Muscle of leg (tissue), 11 donors: ENCODE measurements around the gene IFT81. TPM values are rescaled to one million over a fixed set of nuclear protein-coding genes. Genes with fewer than 3 reads are reported as not detected.
"Not testable (repeated sequence)": the region's sequence is repeated elsewhere in the genome, so short reads cannot be mapped to it uniquely, and the experiment has no call there.

Experiments used
- DNase-seq: peaks from one replicate; pipeline ENCODE4 v3.0.0; 2013
- H3K27ac ChIP-seq: one replicate; pipeline ENCODE4 v1.5.1; 2013; ENCODE audit warnings: mild to moderate bottlenecking, low read length, control low read depth
- H3K27me3 ChIP-seq: one replicate; pipeline ENCODE4 v1.6.1; 2013; ENCODE audit warnings: low read length; ENCODE audit not compliant: control insufficient read depth, insufficient read depth
- H3K36me3 ChIP-seq: one replicate; pipeline ENCODE4 v1.6.1; 2013; ENCODE audit warnings: low read length; ENCODE audit not compliant: control insufficient read depth, insufficient read depth
- H3K4me1 ChIP-seq: one replicate; pipeline ENCODE4 v1.6.1; 2013; ENCODE audit warnings: low read length; ENCODE audit not compliant: control insufficient read depth, insufficient read depth
- H3K4me3 ChIP-seq: one replicate; pipeline ENCODE4 v1.5.1; 2013; ENCODE audit warnings: low read length, control low read depth
- H3K9me3 ChIP-seq: replicated peaks from 2 replicates; pipeline ENCODE4 v1.6.1; 2013; ENCODE audit warnings: low read depth, low read length; ENCODE audit not compliant: control insufficient read depth
- WGBS: methylation state at CpG from one replicate; pipeline ENCODE4 v1.1.5; 2013; ENCODE audit warnings: missing lambda C conversion rate; ENCODE audit not compliant: insufficient coverage; 5-methylcytosine and 5-hydroxymethylcytosine counted together
- polyA plus RNA-seq, 8 donors: library from polyadenylated mRNA; unstranded; fragments of 120-200 nt; gene quantifications; one replicate each; pipeline versions ENCODE4 v1.2.1 to v1.2.3, GENCODE V29; 2013; ENCODE audit warnings: inconsistent platforms in 1 of 8, low replicate concordance in 1 of 8; ENCODE audit not compliant: insufficient read length in 8 of 8, insufficient read depth in 1 of 8
- total RNA-seq: library from RNA; stranded (reverse); fragments of 120-200 nt; gene quantifications from one replicate; pipeline ENCODE4 v1.2.4, GENCODE V29; 2013

Gene IFT81
- total and polyA plus RNA-seq, 9 donors: 14.0 to 19.9 (median 17.7) TPM

- peak; percentile 47 for DNase-seq
- Histone ChIP-seq H3K27me3 (no peaks in the 10 kb centered on the region), H3K4me3 (no peak overlapping the region), H3K36me3 (peaks cover 5% of the 10 kb centered on the region), H3K9me3 (no peaks in the 10 kb centered on the region), H3K4me1 (no peaks in the 10 kb centered on the region), H3K27ac (peak overlapping the region; percentile 60)
- 8% methylated on average over 5 of the region's 6 CpGs for WGBS
These were observed 75.4 kb downstream of the IFT81 start for GRCh38 chr12:110199339-110200123.

- DNase-seq: no peak
- Histone ChIP-seq H3K4me3 (no peak overlapping the region), H3K9me3 (no peaks in the 10 kb centered on the region), H3K36me3 (peaks cover 8% of the 10 kb centered on the region), H3K27me3 (no peaks in the 10 kb centered on the region), H3K27ac (no peak overlapping the region), H3K4me1 (no peaks in the 10 kb centered on the region)
- WGBS: no CpG with 5 or more reads among the region's 1 CpG
These were observed 75.9 kb downstream of the IFT81 start for GRCh38 chr12:110200124-110200417.

GRCh38 chr12:110201995-110202394 is 77.8 kb downstream of the IFT81 start:
- no CpG with 5 or more reads among the region's 1 CpG for WGBS
- Histone ChIP-seq H3K4me3 (no peak overlapping the region), H3K9me3 (no peaks in the 10 kb centered on the region), H3K4me1 (no peaks in the 10 kb centered on the region), H3K27me3 (no peaks in the 10 kb centered on the region), H3K36me3 (peaks cover 8% of the 10 kb centered on the region), H3K27ac (no peak overlapping the region)
- no peak for DNase-seq

DNA sequence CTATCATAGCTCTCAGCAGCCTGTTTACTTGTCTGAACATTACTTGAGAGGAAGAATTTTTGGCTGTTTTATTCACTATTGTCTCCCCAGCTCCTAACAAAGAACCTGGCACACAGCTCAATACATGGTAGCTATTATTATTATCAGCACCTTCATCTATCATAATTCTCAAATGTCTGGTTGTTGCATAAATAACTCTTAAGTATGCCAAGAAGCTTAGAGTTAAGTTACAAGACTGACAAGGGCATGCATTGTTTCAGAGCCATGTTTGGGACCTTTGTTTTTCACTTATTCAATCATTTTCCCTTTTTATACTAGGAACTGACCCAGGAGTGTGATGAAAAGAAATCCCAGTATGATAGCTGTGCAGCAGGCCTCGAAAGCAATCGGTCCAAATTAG is 79.4 kb downstream of the IFT81 start:
- WGBS: no CpG with 5 or more reads among the region's 2 CpGs

GRCh38 chr12:110205931-110206330 is 81.8 kb downstream of the IFT81 start:
- Histone ChIP-seq H3K9me3 (no peaks in the 10 kb centered on the region), H3K36me3 (peaks cover 12% of the 10 kb centered on the region), H3K4me3 (no peak overlapping the region), H3K4me1 (no peaks in the 10 kb centered on the region), H3K27ac (no peak overlapping the region), H3K27me3 (no peaks in the 10 kb centered on the region)
- DNase-seq: no peak
- WGBS: no CpG with 5 or more reads among the region's 2 CpGs

More for the DNA sequence above, 79.4 kb downstream of the IFT81 start:
- Histone ChIP-seq H3K27me3 (no peaks in the 10 kb centered on the region), H3K4me3 (no peak overlapping the region), H3K9me3 (no peaks in the 10 kb centered on the region), H3K36me3 (peaks cover 8% of the 10 kb centered on the region), H3K27ac (no peak overlapping the region), H3K4me1 (no peaks in the 10 kb centered on the region)
- no peak for DNase-seq

GRCh38 chr12:110211639-110212536 is 87.7 kb downstream of the IFT81 start:
- not testable (repeated sequence) for H3K4me3 ChIP-seq, H3K9me3 ChIP-seq, H3K27me3 ChIP-seq, H3K36me3 ChIP-seq, H3K4me1 ChIP-seq, H3K27ac ChIP-seq
- DNase-seq: peak; percentile 38
- 83% methylated on average over 5 of the region's 10 CpGs for WGBS

DNA sequence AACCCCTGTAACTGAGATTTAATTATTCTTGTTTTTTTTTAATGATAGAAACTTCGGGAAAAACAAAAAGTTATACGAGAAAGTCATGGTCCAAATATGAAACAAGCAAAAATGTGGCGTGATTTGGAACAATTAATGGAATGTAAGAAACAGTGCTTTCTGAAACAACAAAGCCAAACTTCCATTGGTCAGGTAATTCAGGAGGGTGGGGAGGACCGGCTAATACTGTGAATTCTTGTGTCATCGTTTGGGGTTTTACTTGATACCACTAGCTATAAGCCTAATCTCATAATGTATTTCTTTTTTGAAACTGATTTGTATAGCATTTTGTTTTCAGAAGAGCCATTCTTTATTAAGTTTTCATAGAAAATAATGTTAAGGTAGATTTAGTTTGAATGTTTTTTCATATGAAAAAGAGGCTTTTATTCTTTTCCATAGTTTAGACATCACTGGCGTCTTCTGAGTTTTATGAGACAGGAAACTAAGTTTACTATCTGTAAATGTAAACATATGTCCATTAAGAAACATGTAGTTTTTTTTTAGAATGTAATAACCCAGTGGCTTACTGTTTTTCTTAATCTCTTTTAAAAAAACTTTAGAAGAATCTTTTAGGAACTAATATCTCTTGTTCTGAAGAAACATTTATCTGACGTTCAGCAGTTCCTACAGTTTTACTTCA is 94.0 kb downstream of the IFT81 start:
- no peaks in the 10 kb centered on the region for H3K4me1 ChIP-seq
- H3K27ac ChIP-seq: no peak overlapping the region
- no peak for DNase-seq
- H3K36me3 ChIP-seq: peaks cover 6% of the 10 kb centered on the region
- no CpG with 5 or more reads among the region's 7 CpGs for WGBS
- no peak overlapping the region for H3K4me3 ChIP-seq
- peaks cover 1% of the 10 kb centered on the region for H3K9me3 ChIP-seq
- H3K27me3 ChIP-seq: no peaks in the 10 kb centered on the region

- H3K27ac ChIP-seq: no peak overlapping the region
- no peak for DNase-seq
These were observed 97.9 kb downstream of the IFT81 start for GRCh38 chr12:110222027-110222426.

GRCh38 chr12:110222433-110222832 is 98.3 kb downstream of the IFT81 start:
- no peaks in the 10 kb centered on the region for H3K27me3 ChIP-seq
- H3K27ac ChIP-seq: no peak overlapping the region
- no peak for DNase-seq
- peaks cover 6% of the 10 kb centered on the region for H3K36me3 ChIP-seq
- WGBS: no CpG with 5 or more reads among the region's 1 CpG
- H3K4me1 ChIP-seq: peaks cover 3% of the 10 kb centered on the region
- H3K4me3 ChIP-seq: no peak overlapping the region
- no peaks in the 10 kb centered on the region for H3K9me3 ChIP-seq

More at GRCh38 chr12:110222027-110222426, 97.9 kb downstream of the IFT81 start:
- H3K9me3 ChIP-seq: no peaks in the 10 kb centered on the region
- H3K36me3 ChIP-seq: peaks cover 6% of the 10 kb centered on the region
- no peak overlapping the region for H3K4me3 ChIP-seq
- peaks cover 3% of the 10 kb centered on the region for H3K4me1 ChIP-seq
- H3K27me3 ChIP-seq: no peaks in the 10 kb centered on the region

DNA sequence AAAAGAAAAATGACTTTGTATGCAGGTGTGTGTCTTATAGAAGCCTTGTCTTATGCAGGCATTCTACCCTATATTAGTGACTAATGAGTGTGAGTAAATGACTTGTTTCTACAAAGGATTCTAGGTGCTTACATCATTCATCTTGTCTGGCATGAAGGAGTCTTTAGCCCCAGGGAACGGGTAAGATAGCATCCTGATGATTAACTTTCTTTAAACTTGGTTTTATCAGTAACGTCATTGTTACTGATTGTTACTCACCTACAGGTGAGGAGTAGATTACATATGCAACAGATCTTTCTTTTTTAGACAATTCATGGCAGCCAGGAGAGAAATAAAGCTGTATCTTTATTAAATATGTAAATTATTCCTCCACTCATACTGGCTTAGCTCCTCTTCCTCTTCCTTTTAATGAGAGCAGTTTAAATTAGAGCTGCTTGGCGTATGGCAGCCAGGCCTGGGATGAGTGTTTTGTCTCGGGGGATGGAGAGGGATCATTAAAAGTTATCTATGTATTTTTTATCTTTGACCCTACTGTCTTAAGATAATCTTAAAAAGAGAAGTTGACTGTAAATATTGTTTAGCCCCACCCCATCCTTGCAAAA is 99.7 kb downstream of the IFT81 start:
- peaks cover 6% of the 10 kb centered on the region for H3K36me3 ChIP-seq
- no peak overlapping the region for H3K4me3 ChIP-seq
- peaks cover 5% of the 10 kb centered on the region for H3K4me1 ChIP-seq
- no peaks in the 10 kb centered on the region for H3K27me3 ChIP-seq
- H3K9me3 ChIP-seq: no peaks in the 10 kb centered on the region
- peak overlapping the region; percentile 54 for H3K27ac ChIP-seq
- no CpG with 5 or more reads among the region's 4 CpGs for WGBS
- DNase-seq: no peak
